HepG2 (cell line): ENCODE data around the gene C11orf68. TPM values are rescaled to one million over a fixed set of nuclear protein-coding genes. Genes with fewer than 3 reads are reported as not detected.

ENCODE experiments used
- ARID3A ChIP-seq: IDR thresholded peaks from 2 replicates; pipeline ENCODE4 v1.6.1; 2012; ENCODE audit warnings: low read depth, low read length, improper control_type of control experiment
- BHLHE40 ChIP-seq: IDR thresholded peaks from 2 replicates; pipeline ENCODE4 v1.6.1; 2011; ENCODE audit warnings: low read length, improper control_type of control experiment
- BRCA1 ChIP-seq: sonication (generic); formaldehyde crosslinking; IDR thresholded peaks from 2 replicates; pipeline ENCODE4 v1.4.0; 2020; ENCODE audit warnings: missing genetic modification reagents
- CENPX ChIP-seq: sonication (generic); formaldehyde crosslinking; IDR thresholded peaks from 2 replicates; pipeline ENCODE4 v1.9.0; 2021; ENCODE audit warnings: mild to moderate bottlenecking, missing genetic modification reagents, moderate library complexity
- CTCF ChIP-seq: sonication (generic); formaldehyde crosslinking; IDR thresholded peaks from 2 replicates; pipeline ENCODE4 v1.5.0; 2020; ENCODE audit warnings: mild to moderate bottlenecking, missing genetic modification reagents, moderate library complexity
- ELF4 ChIP-seq: sonication (generic); formaldehyde crosslinking; IDR thresholded peaks from 2 replicates; pipeline ENCODE4 v1.5.0; 2020; ENCODE audit warnings: missing genetic modification reagents, mild to moderate bottlenecking, moderate library complexity, borderline replicate concordance
- IKZF1 ChIP-seq: fragments of 450-650 bp; IDR thresholded peaks from 2 replicates; pipeline ENCODE4 v1.7.1; 2016
- KLF11 ChIP-seq: IDR thresholded peaks from 2 replicates; pipeline ENCODE4 v1.6.1; 2016; ENCODE audit warnings: missing compliant biosample characterization
- SRF ChIP-seq: IDR thresholded peaks from 2 replicates; pipeline ENCODE4 v1.6.1; 2011; ENCODE audit warnings: mild to moderate bottlenecking, low read depth, low read length, moderate library complexity
- THRA ChIP-seq: sonication (generic); formaldehyde crosslinking; IDR thresholded peaks from 2 replicates; pipeline ENCODE4 v1.4.0; 2020; ENCODE audit warnings: missing genetic modification reagents, borderline replicate concordance
- ZKSCAN8 ChIP-seq: IDR thresholded peaks from 2 replicates; pipeline ENCODE4 v1.6.1; 2016; ENCODE audit warnings: borderline replicate concordance, missing genetic modification reagents, missing compliant biosample characterization
- ZNF260 ChIP-seq: sonication (generic); formaldehyde crosslinking; IDR thresholded peaks from 2 replicates; pipeline ENCODE4 v1.4.0; 2020; ENCODE audit warnings: missing genetic modification reagents, low read depth, mild to moderate bottlenecking, borderline replicate concordance
- ZNF34 ChIP-seq: sonication (generic); formaldehyde crosslinking; IDR thresholded peaks from 2 replicates; pipeline ENCODE4 v1.4.0; 2020; ENCODE audit warnings: mild to moderate bottlenecking, missing genetic modification reagents, borderline replicate concordance
- ZNF382 ChIP-seq: sonication (generic); formaldehyde crosslinking; IDR thresholded peaks from 2 replicates; pipeline ENCODE4 v1.5.0; 2020; ENCODE audit warnings: missing genetic modification reagents, mild to moderate bottlenecking, borderline replicate concordance
- ZNF512B ChIP-seq: sonication (generic); formaldehyde crosslinking; IDR thresholded peaks from 2 replicates; pipeline ENCODE4 v1.5.1; 2020; ENCODE audit warnings: missing genetic modification reagents, mild to moderate bottlenecking, borderline replicate concordance
- ZNF557 ChIP-seq: sonication (generic); formaldehyde crosslinking; IDR thresholded peaks from 2 replicates; pipeline ENCODE4 v1.4.0; 2020; ENCODE audit warnings: missing genetic modification reagents
- ZNF589 ChIP-seq: sonication (generic); formaldehyde crosslinking; conservative IDR thresholded peaks from 2 replicates; pipeline ENCODE4 v1.8.0; 2022; ENCODE audit warnings: mild to moderate bottlenecking, moderate library complexity, missing genetic modification reagents
- ZNF713 ChIP-seq: sonication (generic); formaldehyde crosslinking; IDR thresholded peaks from 2 replicates; pipeline ENCODE4 v1.4.0; 2020; ENCODE audit warnings: mild to moderate bottlenecking, missing genetic modification reagents
- ZNF816 ChIP-seq: sonication (generic); formaldehyde crosslinking; IDR thresholded peaks from 2 replicates; pipeline ENCODE4 v1.8.0; 2022; ENCODE audit warnings: missing genetic modification reagents, mild to moderate bottlenecking, borderline replicate concordance
- ZNF839 ChIP-seq: sonication (generic); formaldehyde crosslinking; IDR thresholded peaks from 2 replicates; pipeline ENCODE4 v1.4.0; 2020; ENCODE audit warnings: missing genetic modification reagents, mild to moderate bottlenecking, borderline replicate concordance
- ZNF841 ChIP-seq: sonication (generic); formaldehyde crosslinking; IDR thresholded peaks from 2 replicates; pipeline ENCODE4 v1.8.1; 2023; ENCODE audit warnings: missing genetic modification reagents, borderline replicate concordance
- ZSCAN29 ChIP-seq: sonication (generic); formaldehyde crosslinking; conservative IDR thresholded peaks from 2 replicates; pipeline ENCODE4 v1.4.0; 2020; ENCODE audit warnings: mild to moderate bottlenecking, missing genetic modification reagents
- polyA plus RNA-seq, 8 experiments: library from polyadenylated mRNA; depleted of rRNA in 3 of 8; stranded (reverse) in 7 of 8; unstranded in 1 of 8; fragments of >200 nt; fragmentation: Illumina TruSeq in 4 of 8; extraction: Trizol in 4 of 8; gene quantifications; 2 replicates each; pipeline versions ENCODE4 v1.2.1 to v1.2.3, GENCODE V29; 2011 to 2016; ENCODE audit warnings: low read depth in 4 of 8, missing spikeins in 1 of 8, mixed read lengths in 1 of 8; ENCODE audit not compliant: insufficient read depth in 1 of 8
- total RNA-seq, 5 experiments: library from RNA; depleted of rRNA; stranded (reverse); fragments of >200 nt; fragmentation: Illumina TruSeq; extraction: Trizol; gene quantifications; 2 replicates each; pipeline ENCODE4 v1.2.3, GENCODE V29; 2016; ENCODE audit warnings: low read depth in 1 of 5

C11orf68 gene
- total and polyA plus RNA-seq, 2 of the 13 experiments (the other 11 are each of a cell fraction or from before 2014, with no cell fraction given), result 8.4 to 28.3 TPM

- TF ChIP-seq CENPX (no peak), BHLHE40 (peak; percentile 88), SRF (no peak), ZNF557 (no peak), KLF11 (CRISPR knock-in tag) (0 out of 2 replicates have a peak, but pooled peaks have one; percentile 32), ZNF34 (CRISPR knock-in tag) (no peak), ARID3A (no peak), ZNF816 (CRISPR knock-in tag) (no peak; the same call in 1 of the 2 replicates), THRA (CRISPR knock-in tag) (peak; percentile 37; the same call in 1 of the 2 replicates), ZNF841 (CRISPR knock-in tag) (peak; percentile 58; the same call in 1 of the 2 replicates), ZNF382 (CRISPR knock-in tag) (no peak), ELF4 (CRISPR knock-in tag) (0 out of 2 replicates have a peak, but pooled peaks have one; percentile 48), ZNF713 (CRISPR knock-in tag) (no peak), ZNF512B (CRISPR knock-in tag) (no peak), ZSCAN29 (CRISPR knock-in tag) (no peak), BRCA1 (CRISPR knock-in tag) (no peak), ZNF839 (CRISPR knock-in tag) (no peak), IKZF1 (no peak), ZNF260 (CRISPR knock-in tag) (no peak), ZKSCAN8 (CRISPR knock-in tag) (0 out of 2 replicates have a peak, but pooled peaks have one; percentile 24), CTCF (peak; percentile 51), ZNF589 (CRISPR knock-in tag) (peak; percentile 90; the same call in 1 of the 2 replicates)
These were observed 19.3 kb downstream of the C11orf68 start (continued) for GRCh38 chr11:65899356-65900124.
